Measurements from ENCODE around the gene HRAS. TPM values are rescaled to one million over a fixed set of nuclear protein-coding genes. Genes with fewer than 3 reads are reported as not detected.

HRAS gene
- total and polyA plus RNA-seq, 8 donors = 10.4 to 130 (median 21.7) TPM

- ATAC-seq = no peak
- WGBS, 2 donors = 89 to 91% methylated on average over 17 to 18 of the region's 18 CpGs
- no peak for FAIRE-seq
- H3K27me3 ChIP-seq = no peaks in the 10 kb centered on the region
- intact Hi-C loops (cut with DNase I) = no loop called here
- DNase-seq = peak in 1 of 6 donors; percentile 59
- H3K4me3 ChIP-seq = no peak overlapping the region
- H3K9me3 ChIP-seq = no peaks in the 10 kb centered on the region
- TF ChIP-seq CTCF (IDR thresholded peaks at IDR 0.05) = no peak
- peaks cover 0 to 12% (median 8%) of the 10 kb centered on the region in 3 donors for H3K36me3 ChIP-seq
- H3K4me1 ChIP-seq = peaks cover 4 to 9% (median 5%) of the 10 kb centered on the region in 3 donors
- no peak overlapping the region for H3K27ac ChIP-seq
Measured at GRCh38 chr11:531919-532526, 3.4 kb downstream of the HRAS start.

GRCh38 chr11:530960-531831 is 4.2 kb downstream of the HRAS start:
- peak in 2 of 6 donors; percentile 53 to 75 for DNase-seq
- Histone ChIP-seq H3K9me3 (no peaks in the 10 kb centered on the region), H3K36me3 (peaks cover 0 to 12% (median 8%) of the 10 kb centered on the region in 3 donors), H3K4me3 (no peak overlapping the region), H3K27me3 (no peaks in the 10 kb centered on the region), H3K27ac (no peak overlapping the region), H3K4me1 (peaks cover 0 to 4% (median 3%) of the 10 kb centered on the region in 3 donors)
- intact Hi-C loops (cut with DNase I) = no loop called here
- no peak for TF ChIP-seq CTCF (IDR thresholded peaks at IDR 0.05)
- FAIRE-seq = no peak
- no peak for ATAC-seq
- 90 to 91% methylated on average over 24 to 28 of the region's 28 CpGs for WGBS, 2 donors

- H3K9me3 ChIP-seq = no peaks in the 10 kb centered on the region
- FAIRE-seq (no peak), ATAC-seq (no peak), DNase-seq (peak in 3 of 6 donors; percentile 31 to 71 (median 54))
- peaks cover 0 to 12% (median 8%) of the 10 kb centered on the region in 3 donors for H3K36me3 ChIP-seq
- intact Hi-C loops (cut with DNase I) = no loop called here
- H3K4me3 ChIP-seq = no peak overlapping the region
- WGBS, 2 donors = 77 to 87% methylated on average over 16 to 18 of the region's 18 CpGs
- peaks cover 0 to 4% (median 0%) of the 10 kb centered on the region in 3 donors for H3K4me1 ChIP-seq
- H3K27ac ChIP-seq = no peak overlapping the region
- no peaks in the 10 kb centered on the region for H3K27me3 ChIP-seq
- no peak for TF ChIP-seq CTCF (IDR thresholded peaks at IDR 0.05)
Measured at GRCh38 chr11:529728-530411, 5.5 kb downstream of the HRAS start.

GRCh38 chr11:528815-529727 is 6.3 kb downstream of the HRAS start:
- no peak for TF ChIP-seq CTCF (IDR thresholded peaks at IDR 0.05)
- Histone ChIP-seq H3K4me1 (peaks cover 0 to 2% (median 0%) of the 10 kb centered on the region in 3 donors), H3K27me3 (no peaks in the 10 kb centered on the region), H3K9me3 (no peaks in the 10 kb centered on the region), H3K27ac (no peak overlapping the region), H3K36me3 (peaks cover 0 to 12% (median 8%) of the 10 kb centered on the region in 3 donors), H3K4me3 (no peak overlapping the region)
- intact Hi-C loops (cut with DNase I) = no loop called here
- FAIRE-seq (no peak), ATAC-seq (no peak), DNase-seq (peak in 3 of 6 donors; percentile 27 to 73 (median 54))
- WGBS, 2 donors = 70 to 78% methylated on average over 29 of the region's 29 CpGs

All from pancreas (tissue), 10 donors.